ENCODE data around the gene SLC5A9.
"Not testable (repeated sequence)": the region's sequence is repeated elsewhere in the genome, so short reads cannot be mapped to it uniquely, and the experiment has no call there.

Gene SLC5A9

GRCh38 chr1:48242141-48242736 lies 19.7 kb downstream of the SLC5A9 start:
- DNase-seq (ENCODE audit: low read depth in 2 of 2): no peak

DNA sequence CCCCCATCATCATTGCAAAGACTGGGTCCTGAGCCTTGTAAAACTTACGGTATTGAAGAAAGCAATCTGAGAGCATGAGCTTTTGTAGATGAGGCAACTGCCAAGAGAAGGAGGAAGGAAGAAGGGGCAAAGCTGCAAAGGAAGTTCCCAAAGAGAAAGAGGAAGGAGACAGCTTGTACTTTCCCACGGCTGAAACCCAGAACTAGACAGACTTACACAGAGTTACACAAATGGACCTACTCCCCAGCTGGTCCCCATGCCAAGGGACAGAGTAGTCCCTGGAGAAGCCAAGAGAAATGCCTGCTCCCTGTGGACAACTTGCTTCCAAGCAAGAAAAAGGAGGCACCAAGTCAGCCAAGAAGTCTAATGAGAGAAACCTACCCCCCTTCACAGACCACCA lies 22.6 kb downstream of the SLC5A9 start:
- DNase-seq (ENCODE audit: low read depth in 2 of 2): no peak

DNA sequence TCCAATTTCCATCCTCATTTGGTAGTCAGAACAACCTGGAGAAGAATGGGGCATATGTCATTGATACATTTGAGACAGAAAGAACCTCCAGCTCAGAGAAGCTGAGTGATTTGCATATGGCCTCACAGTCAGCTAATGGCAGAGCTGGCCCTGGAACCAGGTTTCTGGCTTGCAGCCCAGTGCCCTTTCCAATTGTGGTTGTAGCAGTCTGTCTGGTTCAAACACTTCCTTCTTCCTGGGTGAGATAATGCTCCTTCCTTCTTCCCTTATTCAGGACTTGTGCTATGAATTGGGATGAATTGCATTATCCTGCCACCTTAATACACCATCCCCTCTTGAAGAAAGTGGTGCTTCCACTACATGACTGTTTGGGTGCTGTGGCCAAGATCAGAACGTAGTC lies 24.2 kb downstream of the SLC5A9 start:
- no peak for DNase-seq (ENCODE audit: low read depth in 2 of 2)

GRCh38 chr1:48248356-48248755 lies 25.8 kb downstream of the SLC5A9 start:
- DNase-seq (ENCODE audit: low read depth in 2 of 2): no peak

GRCh38 chr1:48249868-48250267 lies 27.4 kb downstream of the SLC5A9 start:
- DNase-seq (ENCODE audit: low read depth in 2 of 2): no peak

DNA sequence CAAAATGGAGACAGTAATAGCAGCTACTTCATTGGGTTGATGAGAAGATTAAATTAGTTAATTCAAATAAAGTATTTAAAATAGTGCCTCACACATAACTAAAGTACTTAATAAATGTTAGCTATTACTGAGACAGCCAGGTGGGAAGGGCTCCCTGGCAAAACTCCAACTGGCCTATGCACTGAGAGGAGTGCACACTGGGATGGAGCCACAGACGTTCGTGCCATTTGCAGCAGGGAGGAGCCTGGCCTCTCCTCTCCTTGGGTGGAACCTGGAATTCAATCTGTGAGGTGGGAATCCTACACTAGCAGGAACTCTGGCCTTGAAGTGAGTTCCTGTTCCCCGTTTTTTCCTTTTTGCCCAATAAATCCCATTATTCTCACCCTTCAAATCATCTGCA lies 28.1 kb downstream of the SLC5A9 start:
- no peak for DNase-seq (ENCODE audit: low read depth in 2 of 2)

DNA sequence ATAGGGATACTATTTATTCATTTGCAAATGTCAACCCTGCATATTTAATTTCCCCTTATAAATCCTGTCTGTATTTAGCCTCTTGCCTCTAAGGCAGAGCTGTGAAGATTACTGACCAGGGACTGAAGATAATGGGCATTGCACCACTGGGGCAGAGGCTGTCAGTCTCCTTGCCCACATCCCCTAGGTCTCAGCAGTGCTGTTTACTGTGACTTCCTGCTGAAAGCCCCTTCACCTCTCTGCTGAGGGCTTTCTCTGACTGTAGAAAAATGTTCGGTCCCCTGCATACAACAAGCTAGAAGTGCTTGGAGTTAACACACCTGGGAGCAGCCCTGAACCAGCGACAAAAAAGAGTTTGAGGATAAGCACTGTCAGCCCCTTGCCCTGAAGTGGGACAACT lies 28.8 kb downstream of the SLC5A9 start:
- no peak for DNase-seq (ENCODE audit: low read depth in 2 of 2)

GRCh38 chr1:48251821-48252220 lies 29.3 kb downstream of the SLC5A9 start:
- DNase-seq (ENCODE audit: low read depth in 2 of 2): no peak

DNA sequence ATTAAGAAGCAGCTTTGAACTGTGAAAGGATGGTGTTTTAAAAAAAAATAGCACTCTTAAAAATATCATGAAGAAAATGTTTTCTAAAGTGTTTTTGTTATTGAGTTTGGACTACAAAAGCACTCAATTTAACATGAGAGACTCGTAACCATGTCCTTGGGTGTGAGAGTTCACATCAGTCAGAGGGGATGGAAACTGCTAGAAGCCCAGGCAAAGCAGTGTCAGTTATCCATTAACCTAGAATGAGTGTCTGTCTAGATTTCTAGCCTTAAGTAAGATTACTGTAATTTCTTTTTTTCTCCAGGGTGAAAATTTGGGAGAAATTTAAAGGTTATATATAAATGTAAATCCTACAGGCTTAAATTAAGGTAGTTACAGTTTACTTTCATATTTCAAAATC lies 31.7 kb downstream of the SLC5A9 start:
- DNase-seq (ENCODE audit: low read depth in 2 of 2): no peak

GRCh38 chr1:48258106-48258505 lies 35.6 kb downstream of the SLC5A9 start:
- no peak for DNase-seq (ENCODE audit: low read depth in 2 of 2)

DNA sequence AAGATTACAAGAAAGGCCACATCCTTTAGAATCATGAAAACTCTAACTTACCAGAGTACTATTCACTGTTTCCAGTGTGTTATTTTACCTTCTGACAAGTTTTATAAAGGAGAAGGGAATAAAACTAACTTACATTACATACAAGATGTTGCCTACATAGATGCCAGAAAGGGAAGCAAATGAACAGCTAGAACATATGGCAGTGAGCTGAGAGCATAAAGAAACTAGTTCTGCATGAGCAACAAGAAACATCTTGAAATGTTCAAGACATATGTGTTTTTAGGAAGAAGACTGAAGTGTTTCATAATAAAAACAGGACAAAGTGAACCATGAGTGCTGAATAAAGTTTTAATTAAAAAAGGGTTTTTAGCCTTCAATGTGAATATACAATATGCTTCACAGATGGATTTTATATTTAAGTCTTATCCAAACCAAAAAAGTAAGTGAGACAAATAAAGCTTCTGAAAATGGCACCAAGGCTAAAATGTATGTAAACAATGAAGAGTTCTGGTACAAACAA lies 39.4 kb downstream of the SLC5A9 start:
- DNase-seq (ENCODE audit: low read depth in 2 of 2): no peak

DNA sequence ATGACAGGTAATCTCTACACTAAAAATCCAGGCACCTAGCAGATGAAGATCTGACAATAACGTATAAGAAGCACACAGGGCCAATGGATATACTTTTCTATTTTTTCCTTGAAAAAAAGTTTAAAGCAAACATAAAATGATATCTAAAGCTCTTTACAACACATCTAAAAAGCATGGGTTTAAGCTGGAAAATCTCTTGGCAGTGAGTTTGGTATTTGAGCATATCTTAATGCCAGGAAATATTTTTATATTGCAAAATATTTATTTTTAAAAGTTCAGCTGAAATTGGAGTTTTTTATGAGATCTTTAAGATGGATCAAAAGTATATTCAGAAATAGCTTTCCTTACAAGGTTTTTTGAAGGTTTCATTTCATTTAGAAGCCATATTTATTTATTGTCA lies 40.5 kb downstream of the SLC5A9 start:
- no peak for DNase-seq (ENCODE audit: low read depth in 2 of 2)

- DNase-seq (ENCODE audit: low read depth in 2 of 2): no peak
Observed at GRCh38 chr1:48266576-48266975, 44.1 kb downstream of the SLC5A9 start.

GRCh38 chr1:48277437-48277836 lies 54.9 kb downstream of the SLC5A9 start:
- DNase-seq (ENCODE audit: low read depth in 2 of 2): not testable (repeated sequence)

- not testable (repeated sequence) for DNase-seq (ENCODE audit: low read depth in 2 of 2)
Observed at GRCh38 chr1:48282329-48282728, 59.8 kb downstream of the SLC5A9 start.

- not testable (repeated sequence) for DNase-seq (ENCODE audit: low read depth in 2 of 2)
Observed at GRCh38 chr1:48284696-48285420, 62.3 kb downstream of the SLC5A9 start.

GRCh38 chr1:48285525-48285924 lies 63.0 kb downstream of the SLC5A9 start:
- DNase-seq (ENCODE audit: low read depth in 2 of 2): no peak

- no peak for DNase-seq (ENCODE audit: low read depth in 2 of 2)
Observed at GRCh38 chr1:48291421-48291820, 68.9 kb downstream of the SLC5A9 start.

DNA sequence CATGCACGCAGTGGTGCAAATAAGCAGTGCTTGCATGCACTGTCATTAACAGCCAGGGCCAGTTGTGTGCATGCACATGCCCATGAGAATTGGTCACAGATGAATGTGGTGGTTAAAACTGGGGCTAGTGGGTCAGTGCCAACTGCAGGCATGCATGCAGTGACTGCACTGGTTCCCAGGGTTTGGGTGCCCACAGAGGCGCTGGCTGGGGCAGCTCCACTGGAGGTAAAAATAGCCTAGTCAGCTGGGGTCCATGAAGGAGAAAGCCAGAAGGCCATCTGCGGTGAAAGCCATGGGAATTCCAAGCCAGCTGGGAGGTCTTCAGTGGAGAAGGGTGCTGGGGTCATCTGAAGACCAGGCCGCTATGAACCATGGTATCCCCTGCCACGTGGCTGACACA lies 70.2 kb downstream of the SLC5A9 start:
- no peak for DNase-seq (ENCODE audit: low read depth in 2 of 2)

DNA sequence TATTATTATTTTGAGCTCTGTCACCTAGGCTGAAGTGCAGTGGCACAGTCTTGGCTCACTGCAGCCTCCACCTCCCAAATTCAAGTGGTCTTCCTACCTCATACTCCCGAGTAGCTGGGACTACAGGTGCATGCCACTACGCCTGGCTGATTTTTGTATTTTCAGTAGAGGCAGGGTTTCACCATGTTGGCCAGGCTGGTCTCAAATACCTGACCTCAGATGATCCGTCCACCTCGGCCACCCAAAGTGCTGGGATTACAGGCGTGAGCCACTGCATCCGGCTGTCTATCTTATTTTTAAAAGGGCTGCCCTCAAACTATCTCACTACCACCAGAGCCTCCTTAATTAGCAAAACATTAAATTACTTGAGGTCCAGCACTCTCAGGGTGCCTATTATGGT lies 71.6 kb downstream of the SLC5A9 start:
- DNase-seq (ENCODE audit: low read depth in 2 of 2): not testable (repeated sequence)

DNA sequence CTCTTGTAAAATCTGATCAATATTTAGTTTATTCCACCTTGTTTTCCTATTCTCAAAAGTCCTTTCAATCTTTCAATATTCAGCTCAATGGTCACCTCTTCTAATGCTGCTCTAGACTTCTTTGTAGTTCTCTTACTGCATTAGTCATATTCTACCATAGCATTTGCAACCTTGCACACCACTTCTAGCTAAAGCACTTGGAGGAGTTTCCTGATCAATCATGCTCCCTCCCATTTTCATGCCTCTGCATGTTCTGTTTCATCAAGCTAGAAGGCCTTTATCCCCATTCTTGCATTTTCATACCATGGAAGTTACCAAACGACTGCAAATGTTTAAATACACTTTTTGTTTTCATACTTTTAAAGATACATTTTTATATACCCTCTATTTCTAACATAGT lies 72.1 kb downstream of the SLC5A9 start:
- DNase-seq (ENCODE audit: low read depth in 2 of 2): no peak
